CD4-positive, alpha-beta T cell treated with Interleukin-15 for 4 hours (primary cell): ENCODE data around the gene ME3.
A peak's percentile ranks its signal among the peaks of the same experiment; 100 is the strongest.

ENCODE experiments used
- DNase-seq: peaks from one replicate; pipeline ENCODE4 v3.0.0-alpha.2; 2020; ENCODE audit warnings: low spot score

Gene ME3

DNA sequence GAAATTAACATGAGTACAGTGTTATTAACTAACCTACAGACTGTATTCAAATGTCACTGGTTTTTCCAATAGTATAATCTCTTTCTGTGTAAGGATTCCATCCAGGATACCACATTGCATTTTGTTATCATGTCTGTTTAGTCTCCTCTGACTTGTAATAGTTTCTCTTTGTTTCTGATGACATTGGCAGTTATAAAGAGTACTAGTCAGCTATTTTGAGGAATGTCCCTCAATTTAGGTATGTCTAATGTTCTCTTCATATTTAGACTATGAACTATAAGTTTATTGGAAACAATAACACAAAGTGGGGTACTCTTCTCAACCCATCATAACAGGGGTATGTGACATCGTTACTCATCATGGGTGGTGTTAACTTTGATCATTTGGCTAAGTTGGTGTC, 20.3 kb upstream of the ME3 start:
- DNase-seq: no peak

GRCh38 chr11:86692317-86692716, 19.9 kb upstream of the ME3 start:
- no peak for DNase-seq

DNA sequence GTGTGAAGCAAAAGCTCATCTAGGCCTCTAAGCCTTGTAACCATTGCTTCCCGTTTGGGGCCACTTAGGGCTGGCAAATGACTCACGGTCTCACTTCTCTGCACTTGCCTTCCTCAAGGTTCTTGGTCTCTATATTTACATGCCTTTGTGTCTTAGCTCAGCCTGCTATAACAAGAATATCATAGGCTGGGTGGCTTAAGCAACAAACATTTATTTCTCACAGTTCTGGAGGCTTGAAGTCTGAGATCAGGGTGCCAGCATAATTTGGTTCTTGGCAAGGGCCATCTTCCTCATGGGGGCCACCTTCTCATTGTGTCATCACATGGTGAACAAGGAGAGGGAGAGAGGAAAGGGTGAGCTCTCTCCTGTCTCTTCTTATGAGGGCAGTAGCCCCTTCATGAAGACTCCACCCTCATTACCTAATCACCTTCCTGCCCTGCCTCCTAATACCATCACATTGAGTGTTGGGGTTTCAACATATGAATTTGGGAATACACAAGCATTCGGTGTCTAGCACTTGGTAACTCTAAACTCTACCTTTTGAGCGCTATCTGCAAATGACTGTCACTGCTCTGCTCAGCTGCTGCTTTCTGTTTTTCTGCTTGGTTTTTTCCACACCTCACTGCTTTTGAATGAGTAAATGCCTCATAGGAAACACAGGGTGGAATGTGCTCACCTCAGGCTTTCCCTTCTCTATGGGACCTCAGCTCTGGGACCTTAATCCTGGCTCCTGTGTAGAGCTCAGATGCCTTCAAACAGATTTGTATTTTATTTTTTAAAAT, 16.2 kb upstream of the ME3 start:
- no peak for DNase-seq

GRCh38 chr11:86687185-86687778, 14.9 kb upstream of the ME3 start:
- DNase-seq: no peak

GRCh38 chr11:86686531-86686930, 14.1 kb upstream of the ME3 start:
- no peak for DNase-seq

DNA sequence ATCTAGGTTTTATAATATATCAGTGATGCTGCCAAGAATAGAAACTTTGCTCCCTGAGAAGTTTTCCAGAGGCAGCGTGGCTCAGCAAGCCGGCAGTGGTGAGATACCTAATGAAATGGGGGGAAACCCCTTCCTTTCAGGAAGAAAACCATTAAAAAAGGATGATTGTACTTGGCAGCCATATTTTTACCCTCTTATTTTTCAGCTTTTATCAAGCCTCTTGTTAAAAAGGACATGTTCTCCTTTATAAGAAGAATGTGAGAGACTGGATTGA, 9.0 kb upstream of the ME3 start:
- no peak for DNase-seq

GRCh38 chr11:86680716-86681482, 8.5 kb upstream of the ME3 start:
- no peak for DNase-seq

- no peak for DNase-seq
Measured at GRCh38 chr11:86678823-86679222, 6.4 kb upstream of the ME3 start.

DNA sequence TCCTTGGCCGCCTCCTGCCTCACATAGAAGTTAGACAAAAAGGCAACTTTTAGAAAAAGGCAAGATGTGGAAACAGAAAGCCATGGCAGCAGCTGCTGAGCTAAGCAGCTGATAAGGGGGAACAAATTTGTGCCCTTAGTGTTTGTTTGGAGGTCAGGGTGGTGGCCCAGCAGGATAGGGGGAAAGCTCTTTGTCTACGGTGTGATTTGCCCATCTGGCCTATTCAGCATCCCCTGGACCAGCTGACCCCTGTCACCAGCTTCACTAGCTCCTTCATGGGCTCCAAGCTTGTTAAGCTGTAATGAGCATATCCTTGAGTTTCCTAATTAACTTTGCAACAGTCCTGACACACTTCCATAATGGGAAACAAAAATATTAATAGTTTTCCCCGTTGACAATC, 5.9 kb upstream of the ME3 start:
- no peak for DNase-seq

DNA sequence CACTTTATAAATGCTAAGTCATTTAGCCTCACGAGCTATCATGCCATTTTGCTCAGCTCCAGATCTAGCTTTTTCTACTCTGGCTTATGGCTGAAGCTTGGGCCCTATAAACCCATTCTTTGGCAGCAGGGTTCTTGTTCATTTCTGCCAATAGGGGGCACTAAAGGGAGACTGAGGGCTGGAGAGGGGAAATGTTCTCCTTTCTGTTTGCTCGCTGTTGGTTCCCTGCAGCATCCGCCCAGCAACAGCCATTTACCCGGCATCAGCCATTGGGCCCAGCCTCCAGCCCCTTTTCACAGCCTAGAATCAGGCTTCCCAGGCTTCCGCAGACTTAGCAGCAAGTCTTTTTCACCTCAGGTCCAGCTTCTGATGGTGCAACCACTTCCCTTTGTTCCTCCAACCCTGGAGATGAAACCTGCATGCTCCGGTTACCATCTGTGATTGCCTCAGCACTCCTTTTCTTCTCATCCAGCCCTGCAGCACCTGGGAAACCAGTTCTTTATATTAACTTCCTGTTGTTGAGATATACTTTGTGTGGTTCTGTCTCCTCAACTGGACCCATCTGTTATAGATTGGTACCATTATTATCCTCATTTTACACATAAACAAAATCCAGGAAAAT, 4.2 kb upstream of the ME3 start:
- DNase-seq: peak; percentile 9

GRCh38 chr11:86676010-86676409, 3.6 kb upstream of the ME3 start:
- no peak for DNase-seq

GRCh38 chr11:86675017-86675416, 2.6 kb upstream of the ME3 start:
- DNase-seq: no peak

- DNase-seq: no peak
Measured at GRCh38 chr11:86673872-86674750, 1.7 kb upstream of the ME3 start.

DNA sequence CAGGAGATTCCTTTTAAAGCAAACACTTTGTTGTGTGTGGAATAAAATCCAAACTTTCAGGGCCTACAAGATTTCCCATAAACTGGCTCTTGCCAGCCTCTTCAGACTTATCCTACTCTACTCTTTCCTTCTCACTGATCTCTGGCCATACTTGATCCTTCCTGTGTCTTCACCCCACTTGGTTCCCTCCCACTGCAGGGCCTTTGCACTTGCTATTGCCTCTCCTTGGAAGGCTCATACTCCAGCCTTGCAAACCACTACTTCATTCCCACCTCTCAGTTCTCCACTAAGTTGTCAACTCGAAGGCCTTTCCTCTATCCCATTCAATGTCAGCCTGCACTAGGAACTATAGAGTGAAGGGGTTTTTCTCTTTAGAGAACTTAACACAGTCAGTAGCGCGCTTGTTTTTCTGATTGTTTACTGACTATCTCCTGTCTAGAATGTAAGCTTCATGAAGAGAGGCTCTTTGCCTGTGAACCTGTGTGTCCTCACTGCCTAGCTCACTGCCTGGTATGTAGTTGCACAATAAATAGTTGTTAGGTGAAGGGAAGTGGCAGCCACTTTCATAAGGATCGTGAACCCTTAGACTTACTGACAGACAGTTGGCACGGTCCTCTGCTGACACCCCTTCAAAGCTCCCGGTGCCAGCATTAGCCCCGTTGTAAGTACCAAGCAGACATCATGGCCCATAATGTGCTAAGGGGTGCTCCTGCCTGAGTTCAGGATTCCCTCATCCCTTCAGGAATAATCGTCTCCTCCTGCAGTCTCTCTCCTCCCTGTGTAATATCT, 833 bp upstream of the ME3 start:
- no peak for DNase-seq

- DNase-seq: no peak
Measured at GRCh38 chr11:86671531-86672006, 847 bp downstream of the ME3 start.

DNA sequence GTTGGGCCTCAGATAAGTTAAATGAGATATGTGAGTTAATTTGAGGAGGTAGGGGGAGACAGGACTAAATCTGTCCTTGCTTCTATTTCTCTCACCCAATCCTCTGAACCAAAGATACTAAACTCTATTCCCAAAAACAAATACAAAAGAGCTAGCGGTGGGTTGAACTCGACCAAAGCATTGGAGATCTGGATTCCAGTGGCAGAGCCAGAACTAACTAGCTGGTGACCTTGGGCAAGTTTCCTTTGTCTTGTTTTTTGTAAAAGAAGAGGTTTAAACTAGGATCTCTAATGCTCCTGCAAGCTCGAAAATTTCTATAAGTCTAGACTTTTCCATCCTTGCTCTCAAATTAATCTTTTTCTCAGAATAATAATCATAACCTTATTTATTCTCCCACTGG, 1.5 kb downstream of the ME3 start:
- no peak for DNase-seq

- DNase-seq: no peak
Measured at GRCh38 chr11:86670181-86670580, 2.2 kb downstream of the ME3 start.

DNA sequence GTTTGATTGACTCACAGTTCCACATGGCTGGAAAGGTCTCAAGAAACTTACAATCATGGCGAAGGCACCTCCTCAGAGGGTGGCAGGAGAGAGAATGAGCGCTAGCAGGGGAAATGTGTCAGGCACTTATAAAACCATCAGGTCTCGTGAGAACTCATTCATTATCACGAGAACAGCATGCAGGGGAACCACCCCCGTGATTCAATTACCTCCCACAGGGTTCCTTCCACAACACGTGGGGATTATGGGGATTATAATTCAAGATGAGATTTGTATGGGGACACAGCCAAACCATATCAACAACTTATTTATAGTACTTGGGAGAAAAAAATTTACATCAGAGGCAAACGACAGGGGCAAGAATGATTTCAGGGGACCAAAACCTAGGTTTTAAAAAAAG, 3.0 kb downstream of the ME3 start:
- no peak for DNase-seq

DNA sequence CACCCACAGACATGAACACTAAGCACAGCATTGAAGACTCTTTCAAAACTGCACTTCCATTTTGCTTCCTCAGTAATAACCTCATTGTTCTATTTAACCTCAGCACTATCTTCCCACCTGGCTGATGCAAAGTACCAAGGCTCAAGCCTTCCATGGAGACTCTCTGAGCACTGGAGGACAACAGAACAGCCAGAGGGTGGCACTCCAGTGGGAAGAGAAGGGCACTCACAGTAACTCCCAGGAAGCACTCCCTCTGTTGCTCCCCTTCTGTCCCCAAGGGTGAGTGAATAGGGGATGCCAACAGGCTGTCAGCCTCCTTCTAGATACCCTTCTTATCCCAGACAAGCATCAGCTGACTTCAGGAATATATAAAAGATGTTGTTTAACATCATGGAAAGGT, 3.5 kb downstream of the ME3 start:
- DNase-seq: no peak

GRCh38 chr11:86666193-86666592, 6.2 kb downstream of the ME3 start:
- no peak for DNase-seq

GRCh38 chr11:86664930-86665329, 7.5 kb downstream of the ME3 start:
- DNase-seq: no peak
